H1 (cell line): ENCODE measurements around the gene PPP1R12B. TPM values are rescaled to one million over a fixed set of nuclear protein-coding genes. Genes with fewer than 3 reads are reported as not detected.

Experiments
- CTCF ChIA-PET: fragments of 300-600 bp; sonication (Branson Sonifier 250); formaldehyde crosslinking; loops from one replicate; lab custom pipeline; 2021; ENCODE audit not compliant: partially characterized antibody; lab: Charles Lee
- POLR2A ChIA-PET: fragments of 300-600 bp; sonication (Branson Sonifier 250); formaldehyde crosslinking; loops from one replicate; lab custom pipeline; 2021; ENCODE audit warnings: inconsistent platforms; ENCODE audit not compliant: partially characterized antibody; lab: Charles Lee
- DNase-seq, 2 experiments: peaks; one replicate each; pipeline versions ENCODE4 v3.0.0 to v3.0.0-alpha.2; 2010 to 2022; ENCODE audit warnings: low spot score in 2 of 2, low read depth in 1 of 2, mixed read lengths in 1 of 2
- FAIRE-seq: peaks from 2 replicates; lab custom pipeline; 2011; peaks lifted over from hg19 to GRCh38; lab: Jason Lieb, UNC
- H2AFZ ChIP-seq: 2 replicates; pipeline ENCODE4 v1.8.1; 2012; ENCODE audit warnings: low read length, inconsistent platforms
- H2AK5ac ChIP-seq: 2 replicates; pipeline ENCODE4 v1.6.1; 2013; ENCODE audit warnings: low read depth, low read length
- H2BK120ac ChIP-seq: replicated peaks from 2 replicates; pipeline ENCODE3; 2013; ENCODE audit warnings: low read depth, low read length, inconsistent platforms
- H2BK12ac ChIP-seq: 2 replicates; pipeline ENCODE4 v1.6.1; 2013; ENCODE audit warnings: low read depth, low read length
- H2BK15ac ChIP-seq: 2 replicates; pipeline ENCODE4 v1.6.1; 2013; ENCODE audit warnings: low read length
- H2BK20ac ChIP-seq: 2 replicates; pipeline ENCODE4 v1.6.1; 2013; ENCODE audit warnings: low read length
- H2BK5ac ChIP-seq: 2 replicates; pipeline ENCODE4 v1.6.1; 2013; ENCODE audit warnings: low read depth, low read length
- H3K14ac ChIP-seq: 2 replicates; pipeline ENCODE4 v1.6.1; 2013; ENCODE audit warnings: inconsistent platforms; ENCODE audit not compliant: insufficient read length
- H3K18ac ChIP-seq: 2 replicates; pipeline ENCODE4 v1.6.1; 2013; ENCODE audit warnings: low read length; ENCODE audit errors: extremely low read depth
- H3K23ac ChIP-seq: 2 replicates; pipeline ENCODE4 v1.6.1; 2013; ENCODE audit warnings: inconsistent platforms; ENCODE audit not compliant: insufficient read length
- H3K23me2 ChIP-seq: 2 replicates; pipeline ENCODE4 v1.6.1; 2013; ENCODE audit warnings: low read depth, low read length
- H3K27ac ChIP-seq: 2 replicates; pipeline ENCODE4 v1.6.1; 2011; ENCODE audit warnings: low read depth, low read length, inconsistent platforms
- H3K27me3 ChIP-seq, 4 experiments: replicated peaks in 1 of 4; 1 replicate in 1 of 4; 2 replicates in 3 of 4; pipeline versions ENCODE4 v1.6.1 to v1.8.1; 2011 to 2013; ENCODE audit warnings: low read length in 3 of 4, mild to moderate bottlenecking in 3 of 4, inconsistent platforms in 2 of 4, mixed read lengths in 2 of 4, moderate library complexity in 1 of 4; ENCODE audit not compliant: control insufficient read depth in 3 of 4, insufficient read depth in 3 of 4; ENCODE audit errors: extremely low read depth in 1 of 4
- H3K36me3 ChIP-seq, 4 experiments: 2 replicates each; pipeline versions ENCODE4 v1.6.1 to v1.8.1; 2011 to 2013; ENCODE audit warnings: mild to moderate bottlenecking in 4 of 4, low read length in 3 of 4, moderate library complexity in 2 of 4, control low read depth in 1 of 4, inconsistent platforms in 1 of 4; ENCODE audit not compliant: insufficient read depth in 4 of 4, control insufficient read depth in 2 of 4
- H3K4ac ChIP-seq: replicated peaks from 2 replicates; pipeline ENCODE3; 2013; ENCODE audit warnings: low read length, low read depth, mixed read lengths, inconsistent platforms; ENCODE audit not compliant: insufficient read length
- H3K4me1 ChIP-seq, 4 experiments: replicated peaks in 1 of 4; 1 replicate in 1 of 4; 2 replicates in 3 of 4; pipeline versions ENCODE4 v1.6.1 to v1.8.1; 2011 to 2013; ENCODE audit warnings: low read length in 3 of 4, inconsistent platforms in 2 of 4, mixed read lengths in 1 of 4; ENCODE audit not compliant: insufficient read depth in 4 of 4, control insufficient read depth in 3 of 4
- H3K4me2 ChIP-seq, 2 experiments: 2 replicates each; pipeline versions ENCODE4 v1.6.1 to v1.8.1; 2011 to 2013; ENCODE audit warnings: low read depth in 2 of 2, low read length in 2 of 2, control low read depth in 1 of 2, inconsistent platforms in 1 of 2, mild to moderate bottlenecking in 1 of 2; ENCODE audit not compliant: insufficient read depth in 1 of 2
- H3K4me3 ChIP-seq, 4 experiments: fragments of 200-600, 300-600 bp in 1 of 4; sonication (generic), shearing (Covaris generic), sonication (Bioruptor Twin) in 1 of 4; 2 replicates each; pipeline versions ENCODE4 v1.5.1 to v1.8.1; 2011 to 2016; ENCODE audit warnings: low read length in 4 of 4, low read depth in 3 of 4, control low read depth in 2 of 4, inconsistent platforms in 2 of 4, mild to moderate bottlenecking in 2 of 4, mixed read lengths in 1 of 4, moderate library complexity in 1 of 4; ENCODE audit not compliant: insufficient read depth in 2 of 4; ENCODE audit errors: extremely low read depth in 1 of 4
- H3K56ac ChIP-seq: replicated peaks from 2 replicates; pipeline ENCODE3; 2013; ENCODE audit warnings: low read depth, mild to moderate bottlenecking, mixed read lengths, low read length, inconsistent platforms; ENCODE audit not compliant: insufficient read length
- H3K79me1 ChIP-seq: 2 replicates; pipeline ENCODE4 v1.6.1; 2013; ENCODE audit warnings: low read depth, low read length, control low read depth
- H3K79me2 ChIP-seq, 2 experiments: 2 replicates each; pipeline versions ENCODE4 v1.6.1 to v1.8.1; 2012 to 2013; ENCODE audit warnings: low read length in 2 of 2, mild to moderate bottlenecking in 2 of 2, inconsistent platforms in 1 of 2; ENCODE audit not compliant: insufficient read depth in 2 of 2, control insufficient read depth in 1 of 2
- H3K9ac ChIP-seq, 4 experiments: replicated peaks in 1 of 4; 1 replicate in 1 of 4; 2 replicates in 3 of 4; pipeline versions ENCODE4 v1.6.1 to v1.8.1; 2011 to 2013; ENCODE audit warnings: low read depth in 3 of 4, low read length in 3 of 4, control low read depth in 2 of 4, mild to moderate bottlenecking in 2 of 4, moderate library complexity in 2 of 4, inconsistent platforms in 1 of 4; ENCODE audit errors: extremely low read depth in 1 of 4
- H3K9me3 ChIP-seq, 2 experiments: 2 replicates each; pipeline versions ENCODE4 v1.6.1 to v1.8.1; 2012 to 2013; ENCODE audit warnings: mild to moderate bottlenecking in 2 of 2, moderate library complexity in 2 of 2, control low read depth in 1 of 2, inconsistent platforms in 1 of 2, low read depth in 1 of 2, low read length in 1 of 2, mixed read lengths in 1 of 2; ENCODE audit not compliant: insufficient read depth in 2 of 2
- H4K20me1 ChIP-seq, 2 experiments: replicated peaks in 1 of 2; 2 replicates each; pipeline versions ENCODE3 to v1.8.1; 2011 to 2013; ENCODE audit warnings: inconsistent platforms in 2 of 2, low read length in 2 of 2, mild to moderate bottlenecking in 1 of 2; ENCODE audit not compliant: insufficient read depth in 2 of 2, control insufficient read depth in 1 of 2
- H4K5ac ChIP-seq: 2 replicates; pipeline ENCODE4 v1.6.1; 2013; ENCODE audit warnings: low read length, low read depth, mixed read lengths, inconsistent platforms; ENCODE audit not compliant: insufficient read length
- H4K8ac ChIP-seq: 2 replicates; pipeline ENCODE4 v1.8.0; 2013; ENCODE audit warnings: mild to moderate bottlenecking, moderate library complexity, low read length, inconsistent platforms; ENCODE audit not compliant: insufficient read depth; ENCODE audit errors: extremely low read depth
- H4K91ac ChIP-seq: replicated peaks from 2 replicates; pipeline ENCODE3; 2013; ENCODE audit warnings: low read length, mixed read lengths, inconsistent platforms; ENCODE audit not compliant: insufficient read length
- BRCA1 ChIP-seq: IDR thresholded peaks from 2 replicates; pipeline ENCODE4 v1.6.1; 2012; ENCODE audit warnings: low read depth, low read length, improper control_type of control experiment
- CBX8 ChIP-seq: fragments of 300-800, 300-1000 bp; sonication (generic); IDR thresholded peaks from 2 replicates; pipeline ENCODE4 v1.7.1; 2016; ENCODE audit warnings: low read depth, low read length, borderline replicate concordance
- CEBPB ChIP-seq: IDR thresholded peaks from 2 replicates; pipeline ENCODE4 v1.6.1; 2012; ENCODE audit warnings: low read depth, low read length
- CREB1 ChIP-seq: IDR thresholded peaks from 2 replicates; pipeline ENCODE4 v1.6.1; 2012; ENCODE audit warnings: inconsistent platforms
- HDAC6 ChIP-seq: IDR thresholded peaks from one replicate; pipeline ENCODE4 v1.7.1; 2012; ENCODE audit warnings: low read depth, mild to moderate bottlenecking, inconsistent platforms, low read length, moderate library complexity
- NANOG ChIP-seq: IDR thresholded peaks from 2 replicates; pipeline ENCODE4 v1.6.1; 2011; ENCODE audit warnings: low read length, low read depth, mild to moderate bottlenecking, inconsistent platforms; ENCODE audit not compliant: insufficient read depth, poor library complexity, severe bottlenecking
- RFX5 ChIP-seq: IDR thresholded peaks from 2 replicates; pipeline ENCODE4 v1.6.1; 2011; ENCODE audit warnings: low read depth, low read length, improper control_type of control experiment, borderline replicate concordance
- RXRA ChIP-seq: IDR thresholded peaks from 2 replicates; pipeline ENCODE4 v1.6.1; 2011; ENCODE audit warnings: low read depth, mild to moderate bottlenecking, low read length, moderate library complexity; ENCODE audit not compliant: insufficient read depth
- SAP30 ChIP-seq: fragments of 300-600 bp; sonication (generic); IDR thresholded peaks from 2 replicates; pipeline ENCODE4 v1.7.1; 2012; ENCODE audit warnings: low read length, moderate library complexity, mild to moderate bottlenecking, inconsistent platforms; ENCODE audit not compliant: insufficient read depth, insufficient replicate concordance
- SIRT6 ChIP-seq: IDR thresholded peaks from one replicate; pipeline ENCODE4 v1.7.1; 2012; ENCODE audit warnings: low read length, inconsistent platforms
- SUZ12 ChIP-seq: fragments of 200-600 bp; sonication (generic); IDR thresholded peaks from 2 replicates; pipeline ENCODE4 v1.6.1; 2012; ENCODE audit warnings: mild to moderate bottlenecking, inconsistent platforms, low read length, moderate library complexity, mixed read lengths
- TAF7 ChIP-seq: optimal IDR thresholded peaks from 2 replicates; pipeline ENCODE3; 2011; ENCODE audit warnings: low read depth, mild to moderate bottlenecking, inconsistent platforms, low read length, moderate library complexity, borderline replicate concordance
- TEAD4 ChIP-seq: IDR thresholded peaks from 2 replicates; pipeline ENCODE4 v1.6.1; 2012; ENCODE audit warnings: low read depth, low read length, inconsistent platforms, mixed read lengths
- WGBS, 2 experiments: shearing (Covaris generic) in 1 of 2; methylation state at CpG; one replicate each; pipeline versions ENCODE4 v1.1.6 to v1.1.7; 2013 to 2015; ENCODE audit warnings: low lambda C conversion rate in 2 of 2, mixed read lengths in 2 of 2, inconsistent platforms in 1 of 2, low coverage in 1 of 2, missing lambda C conversion rate in 1 of 2; ENCODE audit not compliant: insufficient replicate concordance in 2 of 2, insufficient coverage in 1 of 2, insufficient read length in 1 of 2; ENCODE audit errors: extremely low coverage in 1 of 2, missing lambda C conversion rate in 1 of 2; 5-methylcytosine and 5-hydroxymethylcytosine counted together
- polyA plus RNA-seq, 7 experiments: library from polyadenylated mRNA; depleted of rRNA in 3 of 7; stranded (reverse) in 5 of 7; unstranded in 2 of 7; fragments of >200 nt in 5 of 7; fragments of 200-250 nt in 2 of 7; gene quantifications; 1 replicate in 5 of 7; 2 replicates in 1 of 7; 4 replicates in 1 of 7; pipeline versions ENCODE4 v1.2.1 to v1.2.3, GENCODE V29; 2011 to 2013; ENCODE audit warnings: missing spikeins in 2 of 7, mixed read lengths in 2 of 7
- total RNA-seq: library from RNA; stranded (reverse); fragmentation: NEBNext Ultra II Directional; extraction: Animal tissue kit (Norgen Biotek cat#: 25700); gene quantifications from 2 replicates; pipeline ENCODE4 v1.2.1, GENCODE V29; 2021

Gene PPP1R12B
- total and polyA plus RNA-seq, 2 of the 8 experiments (the other 6 are each of a cell fraction or from before 2014, with no cell fraction given): 7.9 to 18.7 TPM

DNA sequence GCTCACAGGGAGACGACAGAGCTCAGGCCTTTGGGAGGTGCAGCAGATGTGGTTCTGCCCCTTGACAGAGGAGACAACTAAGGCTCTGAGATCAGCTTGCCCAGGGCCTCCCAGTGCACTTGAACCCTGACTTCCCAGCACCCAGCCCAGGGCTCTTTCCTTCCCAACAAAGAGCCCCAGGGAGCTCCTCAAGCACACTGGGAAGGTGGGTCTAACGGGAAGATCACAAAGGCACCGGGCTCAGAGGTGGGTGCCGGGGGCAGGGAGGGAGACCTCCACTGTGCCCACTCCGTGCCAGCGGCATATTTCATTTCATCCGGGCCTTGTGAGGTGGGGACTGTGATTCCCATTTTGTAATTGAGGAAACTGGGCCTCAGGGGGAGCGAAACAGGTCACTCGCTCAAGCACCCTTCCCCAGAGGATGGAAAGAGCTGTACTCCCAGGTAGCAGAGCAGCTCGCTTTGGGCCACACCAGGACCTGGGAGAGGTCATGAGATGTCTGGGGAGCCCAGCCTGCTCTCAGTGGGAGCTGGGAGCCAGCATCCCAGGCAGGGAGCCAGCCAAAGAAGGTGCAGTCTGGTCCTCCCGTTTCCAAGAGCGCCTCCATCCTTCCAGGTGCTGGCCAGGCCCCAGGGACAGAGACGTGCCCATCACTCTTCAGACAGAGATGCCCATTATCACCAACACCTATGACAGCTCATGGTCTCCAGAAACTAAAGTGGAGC lies 279.5 kb downstream of the PPP1R12B start:
- Histone ChIP-seq H3K56ac (no peak overlapping the region), H2BK120ac (no peak overlapping the region), H3K27me3 (no peaks in the 10 kb centered on the region), H2BK20ac (no peak overlapping the region), H2AFZ (no peak overlapping the region), H3K79me1 (peaks cover 7% of the 10 kb centered on the region), H3K79me2 (no peaks in the 10 kb centered on the region), H4K20me1 (peaks cover 0 to 7% of the 10 kb centered on the region in 2 experiments), H2AK5ac (0 out of 2 replicates have a peak overlapping the region, but pooled peaks have one; percentile 24), H3K36me3 (no peaks in the 10 kb centered on the region; a peak in 1 of 8 replicates), H3K23ac (no peak overlapping the region), H3K4me1 (peaks cover 0 to 11% (median 5%) of the 10 kb centered on the region in 4 experiments; a peak in 6 of 7 replicates), H3K14ac (no peak overlapping the region), H3K9ac (no peak overlapping the region), H3K4ac (no peak overlapping the region), H2BK15ac (no peak overlapping the region), H3K18ac (no peak overlapping the region), H3K4me3 (no peak overlapping the region), H3K4me2 (no peak overlapping the region), H4K8ac (peak overlapping the region; percentile 35; the same call in 1 of the 2 replicates), H4K5ac (no peak overlapping the region), H2BK12ac (0 out of 2 replicates have a peak overlapping the region, but pooled peaks have one; percentile 14), H3K27ac (no peak overlapping the region), H3K9me3 (no peaks in the 10 kb centered on the region), H3K23me2 (peaks cover 11% of the 10 kb centered on the region; the same call in 1 of the 2 replicates), H2BK5ac (0 out of 2 replicates have a peak overlapping the region, but pooled peaks have one; percentile 44), H4K91ac (no peak overlapping the region)
- DNase-seq (no peak), FAIRE-seq (no peak)
- ChIA-PET CTCF (interaction anchor here (0.6 to 4.7 kb wide), 13 partner anchors 9 to 1608 kb away, joined by 3 to 20 read pairs (median 6); no protein-coding TSS in a partner anchor), POLR2A (no interaction called here)
- 89% methylated on average over 13 of the region's 13 CpGs; no CpG with 5 or more reads in 1 of the 2 experiments for WGBS, 2 experiments
- TF ChIP-seq TEAD4 (no peak), HDAC6 (no peak), CEBPB (no peak), RFX5 (no peak), NANOG (no peak), SUZ12 (no peak), SIRT6 (no peak), SAP30 (no peak), CBX8 (no peak), CREB1 (no peak), BRCA1 (no peak), TAF7 (no peak), RXRA (no peak)
